B cell (primary cell): ENCODE measurements around the gene KRTAP10-5.

Experiments used
- CTCF ChIP-seq: fragments of 200-600 bp; IDR thresholded peaks from one replicate; pipeline ENCODE4 v1.8.0; 2022; ENCODE audit warnings: antibody characterized with exemption, mild to moderate bottlenecking
- EZH2 ChIP-seq: IDR thresholded peaks from 2 replicates; pipeline ENCODE4 v1.6.1; 2012; ENCODE audit warnings: borderline replicate concordance, low read depth, mild to moderate bottlenecking, moderate library complexity, low read length; ENCODE audit not compliant: insufficient read depth, poor library complexity, severe bottlenecking

GRCh38 chr21:44583089-44583799, 2.8 kb upstream of the KRTAP10-5 start:
- no peak for TF ChIP-seq CTCF
- TF ChIP-seq EZH2 = no peak
